Colonic mucosa (tissue), 4 donors: Measurements from ENCODE around the gene KDM5B. TPM values are rescaled to one million over a fixed set of nuclear protein-coding genes. Genes with fewer than 3 reads are reported as not detected.
"Not testable (repeated sequence)": the region's sequence is repeated elsewhere in the genome, so short reads cannot be mapped to it uniquely, and the experiment has no call there.

Source experiments
- DNase-seq: peaks from one replicate; pipeline ENCODE4 v3.0.0-alpha.2; 2020
- H3K27ac ChIP-seq: fragments of 200-600 bp; one replicate; pipeline ENCODE4 v1.8.0; 2021
- H3K27me3 ChIP-seq: fragments of 200-600 bp; one replicate; pipeline ENCODE4 v1.8.0; 2021
- H3K36me3 ChIP-seq: fragments of 200-600 bp; one replicate; pipeline ENCODE4 v1.8.0; 2021
- H3K4me1 ChIP-seq: fragments of 200-600 bp; one replicate; pipeline ENCODE4 v1.8.0; 2021; ENCODE audit warnings: mild to moderate bottlenecking
- H3K4me3 ChIP-seq: fragments of 200-600 bp; one replicate; pipeline ENCODE4 v1.8.0; 2021
- H3K9ac ChIP-seq, 2 donors: one replicate each; pipeline ENCODE4 v1.7.0; 2013; ENCODE audit warnings: control low read depth in 2 of 2, low read depth in 2 of 2, low read length in 2 of 2
- H3K9me3 ChIP-seq: fragments of 200-600 bp; one replicate; pipeline ENCODE4 v1.8.0; 2021
- CTCF ChIP-seq: fragments of 200-600 bp; IDR thresholded peaks from one replicate; pipeline ENCODE4 v1.8.0; 2022; ENCODE audit warnings: antibody characterized with exemption, mild to moderate bottlenecking
- intact Hi-C: fragments of 100-400 bp; cut with DNase I; formaldehyde crosslinking; loops from one replicate; pipeline ENCODE4 v1.14.1; 2022
- total RNA-seq, 2 donors: library from RNA; stranded (reverse); fragmentation: NEBNext Ultra II Directional in 1 of 2; extraction: Animal tissue kit (Norgen Biotek cat#: 25700) in 1 of 2; gene quantifications; one replicate each; pipeline ENCODE4 v1.2.1, GENCODE V29; 2021
- donor health status: healthy.
- donor health status: DM: no; HTN: no; CAD: no.
- donor health status: DM: no; HTN: no; CAD: no.

KDM5B gene
- total RNA-seq, 2 donors from 2014 or later: 70.1 to 93.4 TPM

GRCh38 chr1:202754293-202754692 is 53.9 kb downstream of the KDM5B start:
- DNase-seq: no peak
- no peak for TF ChIP-seq CTCF
- no peak overlapping the region for H3K4me3 ChIP-seq
- no peak overlapping the region for H3K27ac ChIP-seq
- intact Hi-C loops: no loop called here
- no peaks in the 10 kb centered on the region for H3K27me3 ChIP-seq
- no peaks in the 10 kb centered on the region for H3K4me1 ChIP-seq
- peaks cover 19% of the 10 kb centered on the region for H3K36me3 ChIP-seq
- no peak overlapping the region for H3K9ac ChIP-seq
- H3K9me3 ChIP-seq: no peaks in the 10 kb centered on the region

GRCh38 chr1:202752774-202753173 is 55.4 kb downstream of the KDM5B start:
- Histone ChIP-seq H3K36me3 (peaks cover 22% of the 10 kb centered on the region), H3K27me3 (no peaks in the 10 kb centered on the region), H3K27ac (no peak overlapping the region), H3K9me3 (no peaks in the 10 kb centered on the region), H3K9ac (no peak overlapping the region), H3K4me1 (no peaks in the 10 kb centered on the region), H3K4me3 (no peak overlapping the region)
- DNase-seq: no peak
- intact Hi-C loops: no loop called here
- TF ChIP-seq CTCF: no peak

- DNase-seq: no peak
- no peak overlapping the region for H3K9ac ChIP-seq
- no peaks in the 10 kb centered on the region for H3K4me1 ChIP-seq
- no peaks in the 10 kb centered on the region for H3K9me3 ChIP-seq
- H3K4me3 ChIP-seq: no peak overlapping the region
- TF ChIP-seq CTCF: no peak
- intact Hi-C loops: no loop called here
- no peak overlapping the region for H3K27ac ChIP-seq
- H3K36me3 ChIP-seq: peaks cover 22% of the 10 kb centered on the region
- no peaks in the 10 kb centered on the region for H3K27me3 ChIP-seq
Measured at GRCh38 chr1:202750761-202751160, 57.5 kb downstream of the KDM5B start.

GRCh38 chr1:202750024-202750423 is 58.2 kb downstream of the KDM5B start:
- no peaks in the 10 kb centered on the region for H3K4me1 ChIP-seq
- no peak overlapping the region for H3K9ac ChIP-seq
- no peak overlapping the region for H3K27ac ChIP-seq
- DNase-seq: no peak
- no peak for TF ChIP-seq CTCF
- no peak overlapping the region for H3K4me3 ChIP-seq
- no peaks in the 10 kb centered on the region for H3K27me3 ChIP-seq
- H3K9me3 ChIP-seq: no peaks in the 10 kb centered on the region
- H3K36me3 ChIP-seq: peaks cover 22% of the 10 kb centered on the region
- intact Hi-C loops: no loop called here

GRCh38 chr1:202745323-202745888 is 62.8 kb downstream of the KDM5B start:
- Histone ChIP-seq H3K9ac (no peak overlapping the region), H3K4me1 (no peaks in the 10 kb centered on the region), H3K36me3 (peaks cover 19% of the 10 kb centered on the region), H3K27me3 (no peaks in the 10 kb centered on the region), H3K27ac (no peak overlapping the region), H3K9me3 (no peaks in the 10 kb centered on the region), H3K4me3 (no peak overlapping the region)
- intact Hi-C loops: no loop called here
- no peak for TF ChIP-seq CTCF
- no peak for DNase-seq

GRCh38 chr1:202744770-202745169 is 63.5 kb downstream of the KDM5B start:
- H3K27ac ChIP-seq, H3K4me1 ChIP-seq, H3K27me3 ChIP-seq, H3K9ac ChIP-seq, H3K4me3 ChIP-seq, intact Hi-C loops, DNase-seq, H3K9me3 ChIP-seq: not testable (repeated sequence)
- H3K36me3 ChIP-seq: peaks cover 12% of the 10 kb centered on the region
